ENCODE measurements around the gene CNIH2. TPM values are rescaled to one million over a fixed set of nuclear protein-coding genes. Genes with fewer than 3 reads are reported as not detected.

CNIH2 gene
- total RNA-seq, 1 experiment from 2014 or later, result 1.3 TPM

- Histone ChIP-seq H4K20me1 (ENCODE audit: insufficient read depth) (no peaks in the 10 kb centered on the region), H3K79me2 (ENCODE audit: insufficient read depth, low read length) (peaks cover 19% of the 10 kb centered on the region), H3K4me3 (replicated peaks in 1 of 2; ENCODE audit: low read depth in 1 of 2, low read length in 2 of 2) (peak overlapping the region; percentile 71 to 96), H3K27ac (ENCODE audit: low read depth, low read length) (peak overlapping the region; percentile 70; the same call in 1 of the 2 replicates), H2AFZ (ENCODE audit: low read depth, low read length, poor library complexity, severe bottlenecking) (no peak overlapping the region), H3K4me2 (ENCODE audit: low read length) (peak overlapping the region; percentile 99), H3K9ac (ENCODE audit: low read length) (peak overlapping the region; percentile 93), H3K9me3 (ENCODE audit: control insufficient read depth in 1 of 2, insufficient read depth in 1 of 2, low read depth in 1 of 2, low read length in 2 of 2) (no peaks in the 10 kb centered on the region), H3K36me3 (ENCODE audit: control insufficient read depth in 1 of 2, insufficient read depth in 2 of 2, low read length in 2 of 2) (no peaks in the 10 kb centered on the region), H3K4me1 (ENCODE audit: control insufficient read depth in 1 of 2, insufficient read depth in 2 of 2, low read length in 2 of 2) (peaks cover 22 to 45% of the 10 kb centered on the region in 2 experiments), H3K9me2 (ENCODE audit: insufficient read depth) (no peaks in the 10 kb centered on the region), H3K27me3 (ENCODE audit: insufficient read depth, low read length) (no peaks in the 10 kb centered on the region)
- intact Hi-C loops (cut with micrococcal nuclease), result no loop called here
- ChIA-PET RAD21 (ENCODE audit: low non-redundant PET in 1 of 2, low total read pairs in 2 of 2, uncharacterized antibody in 2 of 2, unreplicated experiment in 2 of 2) (no interaction called here), CTCF (interaction anchor here (0.7 to 1.8 kb wide), 3 partner anchors 8 to 23 kb away, joined by 3 to 10 read pairs (median 8); partner anchors contain the start of gene RAB1B), POLR2A (no interaction called here)
- DNase-seq (ENCODE audit: low read depth, low spot score) (no peak), ATAC-seq (no peak)
- TF ChIP-seq ATF3 (IDR thresholded peaks at IDR 0.05) (no peak), MAX (IDR thresholded peaks at IDR 0.05) (no peak), POLR2AphosphoS5 (IDR thresholded peaks at IDR 0.05; ENCODE audit: low read depth, low read length) (no peak), SIN3A (IDR thresholded peaks at IDR 0.05; ENCODE audit: low read depth) (no peak), YY1 (IDR thresholded peaks at IDR 0.05; ENCODE audit: extremely low read depth, insufficient replicate concordance, low read depth, low read length) (no peak), EZH2 (IDR thresholded peaks at IDR 0.05) (no peak), RAD21 (IDR thresholded peaks at IDR 0.05; ENCODE audit: low read depth) (no peak), SRF (IDR thresholded peaks at IDR 0.05; ENCODE audit: low read depth) (no peak), CTCF (IDR thresholded peaks at IDR 0.05 in 2 of 3, conservative IDR thresholded peaks at IDR 0.05 in 1 of 3; ENCODE audit: borderline replicate concordance in 1 of 3, insufficient read depth in 1 of 3, low read depth in 2 of 3, low read length in 2 of 3) (no peak), ZNF274 (IDR thresholded peaks at IDR 0.05; ENCODE audit: low read depth, low read length) (no peak), REST (IDR thresholded peaks at IDR 0.05; ENCODE audit: low read depth) (no peak), EZH2phosphoT487 (IDR thresholded peaks at IDR 0.05; ENCODE audit: borderline replicate concordance) (no peak), ZFX (IDR thresholded peaks at IDR 0.05) (no peak), JUND (IDR thresholded peaks at IDR 0.05) (no peak), TCF7L2 (IDR thresholded peaks at IDR 0.05; ENCODE audit: borderline replicate concordance, extremely low read depth, insufficient read depth, insufficient read length) (no peak)
- no TSS peak for BruUV-seq (replicated peaks)
Observed at GRCh38 chr11:66290330-66290621, 12.3 kb downstream of the CNIH2 start.

Measured in HCT116 (cell line).